Activated CD4-positive, alpha-beta memory T cell treated with anti-CD3 and anti-CD28 coated beads for 36 hours (primary cell): ENCODE data around the gene ATAD3C. TPM values are rescaled to one million over a fixed set of nuclear protein-coding genes. Genes with fewer than 3 reads are reported as not detected.

ENCODE experiments used
- CTCF ChIA-PET: fragments of 350-600 bp; sonication (Branson Sonifier 250); formaldehyde crosslinking; loops from one replicate; lab custom pipeline; 2021; ENCODE audit warnings: antibody characterized with exemption, inconsistent platforms; lab: Charles Lee
- POLR2A ChIA-PET: fragments of 350-600 bp; sonication (Branson Sonifier 250); formaldehyde crosslinking; loops from one replicate; lab custom pipeline; 2021; ENCODE audit warnings: antibody characterized with exemption; lab: Charles Lee
- DNase-seq: peaks from one replicate; pipeline ENCODE4 v3.0.0-alpha.2; 2020
- H3K27ac Mint-ChIP-seq: one replicate; pipeline ENCODE4 v1.8.0; 2021; ENCODE audit warnings: mixed read lengths
- H3K27me3 Mint-ChIP-seq: one replicate; pipeline ENCODE4 v1.8.0; 2021; ENCODE audit warnings: mixed read lengths
- H3K36me3 Mint-ChIP-seq: one replicate; pipeline ENCODE4 v1.8.0; 2021; ENCODE audit warnings: mixed read lengths
- H3K4me1 Mint-ChIP-seq: one replicate; pipeline ENCODE4 v1.8.0; 2021; ENCODE audit warnings: low read depth, mixed read lengths
- H3K4me3 Mint-ChIP-seq: one replicate; pipeline ENCODE4 v1.8.0; 2021; ENCODE audit warnings: mild to moderate bottlenecking, mixed read lengths
- H3K9me3 Mint-ChIP-seq: one replicate; pipeline ENCODE4 v1.8.0; 2021; ENCODE audit warnings: mixed read lengths
- intact Hi-C: fragments of 100-400 bp; cut with micrococcal nuclease; formaldehyde crosslinking; loops from one replicate; pipeline ENCODE4 v1.15.1; 2023
- total RNA-seq, 2 experiments: library from RNA; stranded (reverse); gene quantifications; one replicate each; pipeline ENCODE4 v1.2.3, GENCODE V29; 2021

Gene ATAD3C
- total RNA-seq, 2 experiments from 2014 or later = 1.2 to 1.7 TPM

- intact Hi-C loops = no loop called here
- Mint-ChIP-seq H3K27me3 (peaks cover 31% of the 10 kb centered on the region), H3K36me3 (no peaks in the 10 kb centered on the region), H3K27ac (no peak overlapping the region), H3K4me1 (peaks cover 11% of the 10 kb centered on the region), H3K4me3 (no peak overlapping the region), H3K9me3 (no peaks in the 10 kb centered on the region)
- ChIA-PET POLR2A (interaction anchor here (0.7 to 1.6 kb wide), 3 partner anchors 27 to 35 kb away, joined by 3 to 4 read pairs (median 3); partner anchors contain the start of genes CCNL2 and MRPL20), CTCF (interaction anchor here (0.8 to 1.6 kb wide), 3 partner anchors 35 to 71 kb away, joined by 3 to 5 read pairs (median 5); partner anchors contain the start of gene CCNL2)
- no peak for DNase-seq
These were observed 15.2 kb upstream of the ATAD3C start for GRCh38 chr1:1434131-1434823.

GRCh38 chr1:1434824-1435105 lies 14.7 kb upstream of the ATAD3C start:
- H3K27ac Mint-ChIP-seq = no peak overlapping the region
- intact Hi-C loops = no loop called here
- no peaks in the 10 kb centered on the region for H3K36me3 Mint-ChIP-seq
- peaks cover 27% of the 10 kb centered on the region for H3K27me3 Mint-ChIP-seq
- ChIA-PET POLR2A (interaction anchor here (1.6 kb wide), 1 partner anchor 30 kb away, joined by 4 read pairs; no protein-coding TSS in a partner anchor), CTCF (interaction anchor here (1.5 kb wide), 1 partner anchor 70 kb away, joined by 5 read pairs; no protein-coding TSS in a partner anchor)
- H3K4me1 Mint-ChIP-seq = peaks cover 11% of the 10 kb centered on the region
- peak overlapping the region; percentile 23 for H3K4me3 Mint-ChIP-seq
- no peaks in the 10 kb centered on the region for H3K9me3 Mint-ChIP-seq
- no peak for DNase-seq

GRCh38 chr1:1435106-1435903 lies 14.2 kb upstream of the ATAD3C start, which contains the start of gene VWA1:
VWA1 (plus strand) TSS chr1:1435690; CDS start chr1:1435749, 59 bp downstream.
- intact Hi-C loops = no loop called here
- ChIA-PET CTCF (no interaction called here), POLR2A (no interaction called here)
- Mint-ChIP-seq H3K4me1 (peaks cover 11% of the 10 kb centered on the region), H3K4me3 (peak within 1 kb of the TSS; percentile 23), H3K27ac (no peak within 1 kb of the TSS), H3K36me3 (no peaks in the 10 kb centered on the region), H3K27me3 (peaks cover 23% of the 10 kb centered on the region), H3K9me3 (no peaks in the 10 kb centered on the region)
- peak; percentile 65 for DNase-seq

- H3K9me3 Mint-ChIP-seq = no peaks in the 10 kb centered on the region
- CTCF ChIA-PET = no interaction called here
- no peaks in the 10 kb centered on the region for H3K36me3 Mint-ChIP-seq
- POLR2A ChIA-PET = no interaction called here
- no peak for DNase-seq
- H3K4me1 Mint-ChIP-seq = peaks cover 15% of the 10 kb centered on the region
- H3K4me3 Mint-ChIP-seq = no peak overlapping the region
- H3K27ac Mint-ChIP-seq = no peak overlapping the region
- H3K27me3 Mint-ChIP-seq = peaks cover 26% of the 10 kb centered on the region
- intact Hi-C loops = no loop called here
These were observed 13.4 kb upstream of the ATAD3C start for GRCh38 chr1:1435911-1436629.

- ChIA-PET CTCF (no interaction called here), POLR2A (no interaction called here)
- Mint-ChIP-seq H3K4me1 (peaks cover 15% of the 10 kb centered on the region), H3K27ac (no peak overlapping the region), H3K27me3 (peaks cover 26% of the 10 kb centered on the region), H3K9me3 (no peaks in the 10 kb centered on the region), H3K4me3 (no peak overlapping the region), H3K36me3 (no peaks in the 10 kb centered on the region)
- DNase-seq = no peak
- intact Hi-C loops = no loop called here
These were observed 12.9 kb upstream of the ATAD3C start for GRCh38 chr1:1436630-1437032.

- peaks cover 15% of the 10 kb centered on the region for H3K4me1 Mint-ChIP-seq
- H3K27me3 Mint-ChIP-seq = peaks cover 26% of the 10 kb centered on the region
- POLR2A ChIA-PET = no interaction called here
- no peak overlapping the region for H3K4me3 Mint-ChIP-seq
- no peaks in the 10 kb centered on the region for H3K36me3 Mint-ChIP-seq
- CTCF ChIA-PET = interaction anchor here (0.6 kb wide), 1 partner anchor 61 kb away, joined by 3 read pairs; no protein-coding TSS in a partner anchor
- H3K27ac Mint-ChIP-seq = no peak overlapping the region
- no peak for DNase-seq
- intact Hi-C loops = no loop called here
- H3K9me3 Mint-ChIP-seq = no peaks in the 10 kb centered on the region
These were observed 12.2 kb upstream of the ATAD3C start for GRCh38 chr1:1437033-1437903.

GRCh38 chr1:1437904-1438376 lies 11.5 kb upstream of the ATAD3C start:
- H3K4me1 Mint-ChIP-seq = peaks cover 15% of the 10 kb centered on the region
- H3K4me3 Mint-ChIP-seq = no peak overlapping the region
- H3K9me3 Mint-ChIP-seq = no peaks in the 10 kb centered on the region
- H3K27me3 Mint-ChIP-seq = peaks cover 23% of the 10 kb centered on the region
- DNase-seq = no peak
- H3K36me3 Mint-ChIP-seq = no peaks in the 10 kb centered on the region
- POLR2A ChIA-PET = no interaction called here
- no peak overlapping the region for H3K27ac Mint-ChIP-seq
- intact Hi-C loops = no loop called here
- CTCF ChIA-PET = interaction anchor here (0.6 kb wide), 1 partner anchor 61 kb away, joined by 3 read pairs; no protein-coding TSS in a partner anchor

GRCh38 chr1:1438531-1439381 lies 10.7 kb upstream of the ATAD3C start:
- Mint-ChIP-seq H3K4me3 (no peak overlapping the region), H3K9me3 (no peaks in the 10 kb centered on the region), H3K36me3 (no peaks in the 10 kb centered on the region), H3K27ac (no peak overlapping the region), H3K4me1 (peaks cover 12% of the 10 kb centered on the region), H3K27me3 (peaks cover 21% of the 10 kb centered on the region)
- no peak for DNase-seq
- intact Hi-C loops = no loop called here
- ChIA-PET CTCF (interaction anchor here (0.6 kb wide), 1 partner anchor 438 kb away, joined by 3 read pairs; no protein-coding TSS in a partner anchor), POLR2A (no interaction called here)

- no peak for DNase-seq
- no peaks in the 10 kb centered on the region for H3K9me3 Mint-ChIP-seq
- CTCF ChIA-PET = interaction anchor here (0.7 to 3.0 kb wide), 8 partner anchors 10 to 92 kb away, joined by 3 to 21 read pairs (median 8); partner anchors contain the start of genes CCNL2 and MRPL20
- H3K27me3 Mint-ChIP-seq = peaks cover 20% of the 10 kb centered on the region
- H3K4me3 Mint-ChIP-seq = no peak overlapping the region
- POLR2A ChIA-PET = no interaction called here
- H3K4me1 Mint-ChIP-seq = peaks cover 12% of the 10 kb centered on the region
- H3K27ac Mint-ChIP-seq = no peak overlapping the region
- no peaks in the 10 kb centered on the region for H3K36me3 Mint-ChIP-seq
- intact Hi-C loops = no loop called here
These were observed 9.8 kb upstream of the ATAD3C start for GRCh38 chr1:1439546-1440261.
